HepG2 (cell line): ENCODE measurements around the gene MDP1. TPM values are rescaled to one million over a fixed set of nuclear protein-coding genes. Genes with fewer than 3 reads are reported as not detected.
A peak's percentile ranks its signal among the peaks of the same experiment; 100 is the strongest.

Source experiments
- AGO2 ChIP-seq: fragments of 200-400 bp; formaldehyde crosslinking; optimal IDR thresholded peaks from 2 replicates; pipeline ENCODE3; 2017; ENCODE audit warnings: mild to moderate bottlenecking, low read depth, low read length, moderate library complexity
- HOXA5 ChIP-seq: sonication (generic); formaldehyde crosslinking; IDR thresholded peaks from 2 replicates; pipeline ENCODE4 v1.4.0; 2020; ENCODE audit warnings: missing genetic modification reagents
- IRF2 ChIP-seq: IDR thresholded peaks from 2 replicates; pipeline ENCODE4 v1.6.1; 2018; ENCODE audit warnings: missing genetic modification reagents, missing compliant biosample characterization
- IRF9 ChIP-seq: sonication (generic); formaldehyde crosslinking; IDR thresholded peaks from 2 replicates; pipeline ENCODE4 v1.8.0; 2022; ENCODE audit warnings: missing genetic modification reagents, mild to moderate bottlenecking, borderline replicate concordance
- JUND ChIP-seq: sonication (generic); formaldehyde crosslinking; IDR thresholded peaks from 2 replicates; pipeline ENCODE4 v1.8.0; 2022; ENCODE audit warnings: mild to moderate bottlenecking, missing genetic modification reagents
- KDM2A ChIP-seq: sonication (generic); formaldehyde crosslinking; IDR thresholded peaks from 2 replicates; pipeline ENCODE4 v1.4.0; 2020; ENCODE audit warnings: low read depth, missing genetic modification reagents, borderline replicate concordance
- PCBP2 ChIP-seq: fragments of 200-400 bp; formaldehyde crosslinking; optimal IDR thresholded peaks from 2 replicates; pipeline ENCODE3; 2018; ENCODE audit warnings: low read length, low read depth; ENCODE audit not compliant: poor library complexity, severe bottlenecking
- PPARG ChIP-seq: conservative IDR thresholded peaks from 2 replicates; pipeline ENCODE4 v1.6.1; 2016; ENCODE audit warnings: missing biosample characterization, missing genetic modification reagents
- RARG ChIP-seq: sonication (generic); formaldehyde crosslinking; IDR thresholded peaks from 2 replicates; pipeline ENCODE4 v1.4.0; 2020; ENCODE audit warnings: low read depth, mild to moderate bottlenecking, missing genetic modification reagents
- RBFOX2 ChIP-seq: fragments of 200-400 bp; formaldehyde crosslinking; IDR thresholded peaks from 2 replicates; pipeline ENCODE4 v1.6.1; 2017; ENCODE audit warnings: low read depth, mild to moderate bottlenecking, low read length
- SP4 ChIP-seq: sonication (generic); formaldehyde crosslinking; IDR thresholded peaks from 2 replicates; pipeline ENCODE4 v1.8.1; 2023; ENCODE audit warnings: mild to moderate bottlenecking, missing genetic modification reagents
- XRCC5 ChIP-seq: fragments of 200-400 bp; formaldehyde crosslinking; optimal IDR thresholded peaks from 2 replicates; pipeline ENCODE3; 2017; ENCODE audit warnings: mild to moderate bottlenecking, low read length
- ZBTB33 ChIP-seq: sonication (generic); formaldehyde crosslinking; IDR thresholded peaks from 2 replicates; pipeline ENCODE4 v1.4.0; 2020; ENCODE audit warnings: missing genetic modification reagents
- ZBTB42 ChIP-seq: sonication (generic); formaldehyde crosslinking; IDR thresholded peaks from 2 replicates; pipeline ENCODE4 v1.5.0; 2020; ENCODE audit warnings: mild to moderate bottlenecking, missing genetic modification reagents
- ZFP41 ChIP-seq: sonication (generic); formaldehyde crosslinking; IDR thresholded peaks from 2 replicates; pipeline ENCODE4 v1.4.0; 2020; ENCODE audit warnings: mild to moderate bottlenecking, missing genetic modification reagents, borderline replicate concordance
- ZMAT5 ChIP-seq: sonication (generic); formaldehyde crosslinking; IDR thresholded peaks from 2 replicates; pipeline ENCODE4 v1.5.0; 2020; ENCODE audit warnings: mild to moderate bottlenecking, low read depth, missing genetic modification reagents, borderline replicate concordance
- ZNF205 ChIP-seq: IDR thresholded peaks from 2 replicates; pipeline ENCODE4 v1.6.1; 2018; ENCODE audit warnings: missing biosample characterization, missing genetic modification reagents
- ZNF274 ChIP-seq: sonication (generic); formaldehyde crosslinking; IDR thresholded peaks from 2 replicates; pipeline ENCODE4 v1.5.1; 2020; ENCODE audit warnings: mild to moderate bottlenecking, missing genetic modification reagents
- ZNF326 ChIP-seq: sonication (generic); formaldehyde crosslinking; IDR thresholded peaks from 2 replicates; pipeline ENCODE4 v1.4.0; 2020; ENCODE audit warnings: missing genetic modification reagents, borderline replicate concordance
- ZNF33B ChIP-seq: sonication (generic); formaldehyde crosslinking; IDR thresholded peaks from 2 replicates; pipeline ENCODE4 v1.5.1; 2020; ENCODE audit warnings: mild to moderate bottlenecking, missing genetic modification reagents
- ZNF556 ChIP-seq: sonication (generic); formaldehyde crosslinking; IDR thresholded peaks from 2 replicates; pipeline ENCODE4 v1.4.0; 2020; ENCODE audit warnings: mild to moderate bottlenecking, missing genetic modification reagents, borderline replicate concordance
- ZNF563 ChIP-seq: sonication (generic); formaldehyde crosslinking; IDR thresholded peaks from 2 replicates; pipeline ENCODE4 v1.8.0; 2022; ENCODE audit warnings: mild to moderate bottlenecking, moderate library complexity, missing genetic modification reagents
- ZNF597 ChIP-seq: sonication (generic); formaldehyde crosslinking; IDR thresholded peaks from 2 replicates; pipeline ENCODE4 v1.5.0; 2020; ENCODE audit warnings: missing genetic modification reagents
- ZSCAN25 ChIP-seq: sonication (generic); formaldehyde crosslinking; IDR thresholded peaks from 2 replicates; pipeline ENCODE4 v1.8.0; 2022; ENCODE audit warnings: mild to moderate bottlenecking, missing genetic modification reagents
- polyA plus RNA-seq, 8 experiments: library from polyadenylated mRNA; depleted of rRNA in 3 of 8; stranded (reverse) in 7 of 8; unstranded in 1 of 8; fragments of >200 nt; fragmentation: Illumina TruSeq in 4 of 8; extraction: Trizol in 4 of 8; gene quantifications; 2 replicates each; pipeline versions ENCODE4 v1.2.1 to v1.2.3, GENCODE V29; 2011 to 2016; ENCODE audit warnings: low read depth in 4 of 8, missing spikeins in 1 of 8, mixed read lengths in 1 of 8; ENCODE audit not compliant: insufficient read depth in 1 of 8
- total RNA-seq, 5 experiments: library from RNA; depleted of rRNA; stranded (reverse); fragments of >200 nt; fragmentation: Illumina TruSeq; extraction: Trizol; gene quantifications; 2 replicates each; pipeline ENCODE4 v1.2.3, GENCODE V29; 2016; ENCODE audit warnings: low read depth in 1 of 5

Gene MDP1
- total and polyA plus RNA-seq, 2 of the 13 experiments (the other 11 are each of a cell fraction or from before 2014, with no cell fraction given) = 44.1 to 48.7 TPM

GRCh38 chr14:24179294-24179960 is 36.4 kb downstream of the MDP1 start (continued):
- TF ChIP-seq ZNF563 = no peak
- TF ChIP-seq IRF2 (CRISPR knock-in tag) = no peak
- TF ChIP-seq AGO2 = peak; percentile 94
- TF ChIP-seq ZNF33B (CRISPR knock-in tag) = no peak
- no peak for TF ChIP-seq RARG
- TF ChIP-seq XRCC5 = no peak
- no peak for TF ChIP-seq JUND
- TF ChIP-seq PPARG = no peak
- TF ChIP-seq IRF9 (CRISPR knock-in tag) = no peak
- TF ChIP-seq SP4 (CRISPR knock-in tag) = no peak
- TF ChIP-seq ZNF205 (CRISPR knock-in tag) = no peak
- no peak for TF ChIP-seq ZNF326 (CRISPR knock-in tag)
- no peak for TF ChIP-seq PCBP2
- TF ChIP-seq ZFP41 (CRISPR knock-in tag) = no peak
- TF ChIP-seq ZMAT5 = no peak
- TF ChIP-seq HOXA5 = no peak
- no peak for TF ChIP-seq ZSCAN25 (CRISPR knock-in tag)
- TF ChIP-seq ZNF597 = no peak
- TF ChIP-seq KDM2A = no peak
- TF ChIP-seq ZNF556 = no peak
- peak; percentile 45 for TF ChIP-seq RBFOX2
- no peak for TF ChIP-seq ZBTB42 (CRISPR knock-in tag)
- no peak for TF ChIP-seq ZNF274 (CRISPR knock-in tag)
- TF ChIP-seq ZBTB33 = 0 out of 2 replicates have a peak, but pooled peaks have one; percentile 12
